HG03103 (cell line): ENCODE results near the gene NECTIN1.
"Not testable (repeated sequence)": the region's sequence is repeated elsewhere in the genome, so short reads cannot be mapped to it uniquely, and the experiment has no call there.

Experiments
- ATAC-seq: cut with Tn5 transposase; IDR thresholded peaks from one replicate; pipeline ENCODE4 v1.9.1; 2021; ENCODE audit warnings: low read depth; ENCODE audit not compliant: unreplicated experiment

NECTIN1 gene

GRCh38 chr11:119595941-119596340 is 133.1 kb downstream of the NECTIN1 start:
- not testable (repeated sequence) for ATAC-seq

- ATAC-seq, result no peak
Measured at GRCh38 chr11:119594639-119595249, 134.3 kb downstream of the NECTIN1 start.

GRCh38 chr11:119593346-119593745 is 135.7 kb downstream of the NECTIN1 start:
- no peak for ATAC-seq

GRCh38 chr11:119592642-119593041 is 136.4 kb downstream of the NECTIN1 start:
- ATAC-seq, result no peak

GRCh38 chr11:119591836-119592310 is 137.1 kb downstream of the NECTIN1 start:
- ATAC-seq, result no peak

GRCh38 chr11:119590651-119591351 is 138.2 kb downstream of the NECTIN1 start:
- no peak for ATAC-seq

- ATAC-seq, result no peak
Measured at GRCh38 chr11:119589001-119589400, 140.0 kb downstream of the NECTIN1 start.
